Nephron progenitor cell (in vitro differentiated cells): Measurements from ENCODE around the gene SUCLG2.

Source experiments
- DNase-seq: peaks from one replicate; pipeline ENCODE4 v3.0.0; 2021
- H3K27ac Mint-ChIP-seq: 2 replicates; pipeline ENCODE4 v1.8.0; 2021; ENCODE audit warnings: mild to moderate bottlenecking, moderate library complexity, mixed read lengths
- H3K27me3 Mint-ChIP-seq: 2 replicates; pipeline ENCODE4 v1.8.0; 2021; ENCODE audit warnings: mild to moderate bottlenecking, low read depth, mixed read lengths; ENCODE audit not compliant: poor library complexity
- H3K36me3 Mint-ChIP-seq: 2 replicates; pipeline ENCODE4 v1.8.0; 2021; ENCODE audit warnings: low read depth, mixed read lengths
- H3K4me1 Mint-ChIP-seq: 2 replicates; pipeline ENCODE4 v1.8.0; 2021; ENCODE audit warnings: mixed read lengths
- H3K4me3 Mint-ChIP-seq: 2 replicates; pipeline ENCODE4 v1.8.0; 2021; ENCODE audit warnings: mild to moderate bottlenecking, moderate library complexity, mixed read lengths
- H3K9me3 Mint-ChIP-seq: 2 replicates; pipeline ENCODE4 v1.8.0; 2021; ENCODE audit warnings: mild to moderate bottlenecking, moderate library complexity, mixed read lengths
- TF ChIP-seq, protein P1 (sequence below): fragments of 200-600 bp; sonication (generic); IDR thresholded peaks from 2 replicates; pipeline ENCODE4 v1.5.0; 2021; ENCODE audit warnings: antibody characterized with exemption

SUCLG2 gene, protein sequence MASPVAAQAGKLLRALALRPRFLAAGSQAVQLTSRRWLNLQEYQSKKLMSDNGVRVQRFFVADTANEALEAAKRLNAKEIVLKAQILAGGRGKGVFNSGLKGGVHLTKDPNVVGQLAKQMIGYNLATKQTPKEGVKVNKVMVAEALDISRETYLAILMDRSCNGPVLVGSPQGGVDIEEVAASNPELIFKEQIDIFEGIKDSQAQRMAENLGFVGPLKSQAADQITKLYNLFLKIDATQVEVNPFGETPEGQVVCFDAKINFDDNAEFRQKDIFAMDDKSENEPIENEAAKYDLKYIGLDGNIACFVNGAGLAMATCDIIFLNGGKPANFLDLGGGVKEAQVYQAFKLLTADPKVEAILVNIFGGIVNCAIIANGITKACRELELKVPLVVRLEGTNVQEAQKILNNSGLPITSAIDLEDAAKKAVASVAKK

DNA sequence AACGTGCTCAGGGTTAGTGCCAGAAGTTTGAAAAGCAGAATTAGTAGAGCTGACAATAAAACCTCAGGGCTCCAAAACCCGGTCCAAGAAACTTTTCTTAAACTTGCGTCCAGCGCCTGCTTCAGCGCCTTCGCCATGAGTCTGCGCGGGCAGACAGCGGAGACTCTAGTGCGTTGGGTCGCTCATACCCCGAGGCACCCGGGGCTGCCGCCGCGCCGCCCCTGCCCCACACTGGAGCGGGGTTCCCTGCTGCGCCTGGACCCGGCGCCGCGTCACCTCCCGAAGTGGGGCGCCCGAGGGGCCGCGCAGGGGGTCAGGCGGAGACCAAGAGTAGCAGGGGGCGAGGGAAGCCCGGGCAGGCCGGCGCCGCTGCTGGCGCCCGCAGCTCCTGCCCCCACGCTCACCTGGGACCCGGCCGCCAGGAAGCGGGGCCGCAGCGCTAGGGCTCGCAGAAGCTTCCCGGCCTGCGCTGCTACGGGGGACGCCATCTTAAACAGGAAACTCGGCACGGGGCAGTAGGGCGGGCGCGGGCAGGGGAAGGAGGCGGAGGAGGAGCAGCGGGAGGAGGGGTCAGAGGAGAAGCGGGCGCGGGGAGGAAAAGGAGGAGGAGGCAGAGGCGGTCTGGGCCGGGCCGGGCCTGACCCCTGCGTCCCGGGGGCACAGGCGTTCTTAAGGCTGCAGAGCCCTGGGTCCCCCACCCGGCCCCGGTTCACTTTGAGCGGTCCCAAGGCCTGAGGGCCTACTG, at the start of gene SUCLG2:
TSS of gene SUCLG2 (minus strand) at position 514 of the 745 bp plus-strand sequence. CDS start at position 488, 26 bp downstream.
- Mint-ChIP-seq H3K4me1 (peaks cover 54% of the 10 kb centered on the region), H3K9me3 (peaks cover 26% of the 10 kb centered on the region), H3K27ac (peak within 1 kb of the TSS; percentile 75), H3K27me3 (no peaks in the 10 kb centered on the region), H3K36me3 (peaks cover 40% of the 10 kb centered on the region), H3K4me3 (peak within 1 kb of the TSS; percentile 78)
- TF ChIP-seq, protein P1, sequence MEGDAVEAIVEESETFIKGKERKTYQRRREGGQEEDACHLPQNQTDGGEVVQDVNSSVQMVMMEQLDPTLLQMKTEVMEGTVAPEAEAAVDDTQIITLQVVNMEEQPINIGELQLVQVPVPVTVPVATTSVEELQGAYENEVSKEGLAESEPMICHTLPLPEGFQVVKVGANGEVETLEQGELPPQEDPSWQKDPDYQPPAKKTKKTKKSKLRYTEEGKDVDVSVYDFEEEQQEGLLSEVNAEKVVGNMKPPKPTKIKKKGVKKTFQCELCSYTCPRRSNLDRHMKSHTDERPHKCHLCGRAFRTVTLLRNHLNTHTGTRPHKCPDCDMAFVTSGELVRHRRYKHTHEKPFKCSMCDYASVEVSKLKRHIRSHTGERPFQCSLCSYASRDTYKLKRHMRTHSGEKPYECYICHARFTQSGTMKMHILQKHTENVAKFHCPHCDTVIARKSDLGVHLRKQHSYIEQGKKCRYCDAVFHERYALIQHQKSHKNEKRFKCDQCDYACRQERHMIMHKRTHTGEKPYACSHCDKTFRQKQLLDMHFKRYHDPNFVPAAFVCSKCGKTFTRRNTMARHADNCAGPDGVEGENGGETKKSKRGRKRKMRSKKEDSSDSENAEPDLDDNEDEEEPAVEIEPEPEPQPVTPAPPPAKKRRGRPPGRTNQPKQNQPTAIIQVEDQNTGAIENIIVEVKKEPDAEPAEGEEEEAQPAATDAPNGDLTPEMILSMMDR: no peak
- peak; percentile 86 for DNase-seq

DNA sequence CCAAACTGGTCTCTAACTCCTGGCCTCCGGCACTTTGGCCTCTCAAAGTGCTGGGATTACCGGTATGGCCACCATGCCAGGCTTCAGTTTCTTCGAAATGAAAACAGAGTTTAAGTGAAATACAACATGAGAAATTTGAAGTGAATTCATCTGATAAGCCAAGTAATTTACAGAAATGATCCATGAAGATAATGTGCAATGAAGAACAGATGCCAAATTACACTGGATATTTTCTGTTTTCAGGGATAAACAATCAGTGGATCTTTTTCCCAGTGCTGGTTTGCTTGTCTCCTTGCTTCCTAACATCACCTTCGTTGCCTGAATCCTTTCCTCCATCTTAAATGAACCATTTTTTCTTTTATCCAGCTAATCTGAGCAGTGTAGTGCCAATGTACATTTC, 46.2 kb upstream of the SUCLG2 start:
- H3K4me3 Mint-ChIP-seq: no peak overlapping the region
- peaks cover 3% of the 10 kb centered on the region for H3K9me3 Mint-ChIP-seq
- TF ChIP-seq, protein P1: no peak
- H3K27ac Mint-ChIP-seq: no peak overlapping the region
- H3K36me3 Mint-ChIP-seq: peaks cover 2% of the 10 kb centered on the region
- DNase-seq: no peak
- H3K27me3 Mint-ChIP-seq: no peaks in the 10 kb centered on the region
- H3K4me1 Mint-ChIP-seq: no peaks in the 10 kb centered on the region

DNA sequence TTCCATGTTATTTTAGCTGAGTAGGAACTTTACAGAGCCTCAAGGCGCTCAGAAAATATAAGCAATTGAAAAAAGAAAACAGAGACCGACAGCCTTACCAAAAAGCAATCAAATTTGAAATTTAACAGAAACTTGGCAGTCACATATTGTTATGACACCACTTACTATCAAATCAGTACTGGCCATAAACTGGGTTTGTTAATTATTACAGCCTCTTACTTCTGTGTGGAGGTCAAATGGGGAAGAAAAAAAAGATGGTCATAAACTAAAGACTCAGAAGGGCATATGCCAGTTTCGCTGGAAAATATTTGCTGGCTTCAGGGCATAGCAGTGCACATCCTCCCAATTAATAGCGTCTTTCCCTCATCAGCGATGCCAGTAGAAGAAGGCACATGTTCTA, 45.5 kb upstream of the SUCLG2 start:
- H3K4me1 Mint-ChIP-seq: no peaks in the 10 kb centered on the region
- H3K27me3 Mint-ChIP-seq: no peaks in the 10 kb centered on the region
- H3K9me3 Mint-ChIP-seq: peaks cover 5% of the 10 kb centered on the region
- no peak overlapping the region for H3K27ac Mint-ChIP-seq
- no peak overlapping the region for H3K4me3 Mint-ChIP-seq
- DNase-seq: no peak
- TF ChIP-seq, protein P1: no peak
- H3K36me3 Mint-ChIP-seq: peaks cover 5% of the 10 kb centered on the region

DNA sequence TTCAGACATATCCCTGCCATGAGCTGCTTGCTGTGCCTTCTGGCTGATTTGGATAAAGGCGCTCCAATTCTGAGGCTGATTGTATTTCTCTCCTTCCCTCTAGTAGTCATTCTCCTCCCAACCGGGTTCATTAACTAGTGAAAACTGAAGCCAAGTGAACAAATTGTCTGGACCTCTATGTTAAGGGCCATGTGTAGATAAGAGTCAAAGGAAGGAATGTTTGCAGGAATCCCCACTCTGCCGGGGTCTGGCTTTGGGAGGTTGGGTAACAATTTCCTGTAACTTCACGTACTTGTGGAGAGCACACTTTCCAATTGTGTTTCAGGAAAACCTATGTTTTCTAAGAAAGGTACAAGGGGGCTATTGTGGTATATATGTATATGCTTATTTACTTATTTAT, 38.2 kb upstream of the SUCLG2 start:
- TF ChIP-seq, protein P1: no peak
- H3K36me3 Mint-ChIP-seq: peaks cover 10% of the 10 kb centered on the region
- no peak for DNase-seq
- peaks cover 5% of the 10 kb centered on the region for H3K9me3 Mint-ChIP-seq
- H3K4me3 Mint-ChIP-seq: no peak overlapping the region
- H3K4me1 Mint-ChIP-seq: peaks cover 15% of the 10 kb centered on the region
- H3K27ac Mint-ChIP-seq: no peak overlapping the region
- no peaks in the 10 kb centered on the region for H3K27me3 Mint-ChIP-seq

DNA sequence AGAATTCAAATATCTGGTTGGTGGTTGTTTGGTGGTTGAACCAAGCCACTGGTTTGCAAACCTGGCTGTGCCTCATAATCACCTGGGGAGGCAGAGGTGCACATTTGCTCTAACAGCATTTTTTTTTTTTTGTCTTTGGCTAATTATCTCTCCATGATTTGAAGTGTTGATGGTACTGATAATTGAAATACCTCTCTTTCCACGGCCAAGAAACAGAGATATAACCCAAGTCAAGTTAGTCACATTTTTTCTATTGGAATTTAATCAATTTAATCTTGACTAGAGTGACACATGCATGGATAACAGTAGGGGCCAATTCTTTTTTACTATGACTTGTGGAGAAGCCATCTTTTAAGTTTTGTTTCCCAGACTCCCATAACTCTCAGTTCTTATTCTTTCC, 37.5 kb upstream of the SUCLG2 start:
- Mint-ChIP-seq H3K27ac (no peak overlapping the region), H3K9me3 (peaks cover 5% of the 10 kb centered on the region), H3K36me3 (peaks cover 10% of the 10 kb centered on the region), H3K27me3 (no peaks in the 10 kb centered on the region), H3K4me1 (peaks cover 15% of the 10 kb centered on the region), H3K4me3 (no peak overlapping the region)
- DNase-seq: no peak
- TF ChIP-seq, protein P1: no peak
